HG03439 (cell line): ENCODE data around the gene ABCC1.
"Not testable (repeated sequence)": the region's sequence is repeated elsewhere in the genome, so short reads cannot be mapped to it uniquely, and the experiment has no call there.

Source experiments
- ATAC-seq: cut with Tn5 transposase; IDR thresholded peaks from one replicate; pipeline ENCODE4 v1.9.1; 2021; ENCODE audit warnings: mild to moderate bottlenecking, moderate library complexity; ENCODE audit not compliant: unreplicated experiment

ABCC1 gene

DNA sequence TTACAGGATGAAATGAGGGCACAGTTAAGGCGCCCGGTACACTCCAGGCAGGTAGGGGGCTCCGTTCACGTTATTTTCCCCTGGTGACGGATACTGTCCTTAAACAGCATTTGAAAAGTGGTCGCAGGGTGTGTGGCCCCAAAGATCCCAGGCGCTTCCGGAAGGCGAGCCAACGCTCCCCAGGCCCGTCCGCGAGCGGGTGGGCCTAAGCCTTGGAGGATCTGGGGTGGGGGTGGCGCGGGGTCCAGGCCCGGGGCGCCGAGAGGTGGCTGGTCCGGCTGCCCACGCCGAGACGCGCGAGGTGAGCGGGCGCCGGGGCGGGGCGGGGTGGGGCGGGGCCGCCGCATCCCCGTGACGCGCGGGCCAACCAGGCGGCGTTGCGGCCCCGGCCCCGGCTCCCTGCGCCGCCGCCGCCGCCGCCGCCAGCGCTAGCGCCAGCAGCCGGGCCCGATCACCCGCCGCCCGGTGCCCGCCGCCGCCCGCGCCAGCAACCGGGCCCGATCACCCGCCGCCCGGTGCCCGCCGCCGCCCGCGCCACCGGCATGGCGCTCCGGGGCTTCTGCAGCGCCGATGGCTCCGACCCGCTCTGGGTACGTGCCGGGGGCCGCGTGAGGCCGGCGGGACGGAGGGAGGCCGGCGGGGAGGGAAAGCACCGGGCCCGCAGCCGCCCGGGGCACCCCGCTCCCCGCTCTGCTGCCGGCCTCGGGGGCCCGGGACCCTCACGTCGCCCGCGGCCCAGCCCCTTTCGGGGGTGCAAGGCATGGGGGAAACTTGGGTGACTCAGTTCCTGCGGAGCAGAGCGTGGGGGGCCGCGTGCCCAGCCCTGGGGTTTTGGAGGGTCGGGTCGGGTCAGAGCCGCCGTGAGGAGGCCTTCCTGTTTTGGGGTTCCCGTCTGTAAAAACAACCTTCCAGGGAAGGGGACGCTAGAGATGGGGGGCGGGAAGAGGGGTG, at the start of gene ABCC1:
Gene ABCC1, plus strand, starts transcription at position 407 of the 951 bp plus-strand sequence. Its CDS starts 136 bp downstream, at position 543.
- ATAC-seq, result peak; percentile 56

DNA sequence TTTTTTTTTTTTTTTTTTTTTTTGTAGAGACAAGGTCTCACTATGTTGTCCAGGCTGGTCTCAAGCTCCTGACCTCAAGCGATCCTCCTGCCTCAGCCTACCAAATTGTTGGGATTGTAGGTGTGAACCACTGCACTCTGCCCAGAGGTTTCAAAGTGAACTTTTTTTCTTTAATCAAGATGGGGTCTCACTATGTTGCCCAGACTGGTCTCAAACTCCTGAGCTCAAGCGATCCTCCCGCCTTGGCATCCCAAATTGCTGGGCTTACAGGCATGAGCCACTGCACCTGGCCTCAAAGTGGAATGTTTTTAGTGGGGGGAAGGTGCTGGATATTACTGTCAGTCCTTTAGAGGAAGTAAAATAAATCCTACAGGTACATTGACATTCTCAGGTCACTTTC, 49.1 kb upstream of the ABCC1 start:
- no peak for ATAC-seq

- ATAC-seq, result no peak
Observed at GRCh38 chr16:15900901-15901500, 48.4 kb upstream of the ABCC1 start.

DNA sequence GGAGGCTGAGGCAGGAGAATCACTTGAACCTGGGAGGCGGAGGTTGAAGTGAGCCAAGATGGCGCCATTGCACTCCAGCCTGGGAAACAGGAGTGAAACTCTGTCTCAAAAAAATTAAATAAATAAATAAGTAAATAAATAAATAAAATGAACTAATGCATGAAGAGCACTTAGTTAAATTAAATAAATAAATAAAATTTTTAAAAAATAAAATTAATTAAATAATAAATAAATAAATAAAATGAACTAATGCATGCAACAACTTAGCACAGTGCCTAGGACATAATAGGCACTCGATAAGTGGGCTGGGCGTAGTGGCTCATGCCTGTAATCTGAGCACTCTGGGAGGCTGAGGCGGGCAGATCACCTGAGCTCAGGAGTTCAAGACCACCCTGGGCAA, 45.5 kb upstream of the ABCC1 start:
- ATAC-seq, result no peak

DNA sequence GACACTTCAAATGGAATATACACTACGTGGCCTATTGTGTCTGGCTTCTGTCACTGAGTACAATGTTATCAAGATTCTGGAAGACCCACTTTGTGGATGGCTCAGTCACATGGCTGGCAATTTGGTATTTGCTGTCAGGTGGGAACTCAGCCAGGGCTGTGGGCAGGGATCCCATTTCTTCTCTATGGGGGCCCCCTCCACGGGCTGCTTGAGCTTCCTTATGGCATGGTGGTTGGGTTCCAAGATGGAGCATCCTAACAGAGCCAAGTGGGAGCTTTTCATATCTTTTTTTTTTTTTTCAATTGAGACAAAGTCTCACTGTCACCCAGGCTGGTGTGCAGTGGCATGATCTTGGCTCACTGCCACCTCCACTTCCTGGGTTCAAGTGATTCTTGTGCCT, 43.0 kb upstream of the ABCC1 start:
- ATAC-seq, result no peak

DNA sequence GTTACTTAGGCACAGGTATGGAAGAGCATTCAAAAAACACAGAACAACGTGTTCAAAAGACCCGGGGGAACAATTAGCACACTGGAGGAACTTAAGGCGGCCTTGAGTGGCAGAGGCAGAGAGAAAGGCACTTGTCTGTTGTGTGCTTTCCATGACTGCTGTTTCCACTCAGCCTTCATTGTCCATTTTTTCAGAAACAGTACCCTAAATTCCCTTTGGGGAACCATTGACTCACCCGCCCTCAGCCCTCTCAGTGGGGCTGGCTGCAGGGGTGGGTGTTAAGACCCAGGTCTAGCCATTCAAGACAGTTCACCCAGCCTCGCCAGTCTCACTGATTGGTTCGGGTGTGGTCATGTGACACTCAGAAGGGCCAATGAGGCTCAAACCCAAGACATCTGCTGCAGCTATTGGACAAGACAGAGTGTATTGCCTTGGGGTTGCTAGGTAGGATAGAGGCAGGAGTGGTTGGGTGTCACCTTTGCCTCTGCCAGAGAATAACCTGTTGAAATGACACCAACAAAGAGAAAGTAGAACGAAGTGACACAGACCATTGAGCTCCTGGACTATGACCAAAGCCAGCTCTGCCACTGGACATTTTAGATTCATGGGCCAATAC, 41.4 kb upstream of the ABCC1 start:
- ATAC-seq, result peak; percentile 98

DNA sequence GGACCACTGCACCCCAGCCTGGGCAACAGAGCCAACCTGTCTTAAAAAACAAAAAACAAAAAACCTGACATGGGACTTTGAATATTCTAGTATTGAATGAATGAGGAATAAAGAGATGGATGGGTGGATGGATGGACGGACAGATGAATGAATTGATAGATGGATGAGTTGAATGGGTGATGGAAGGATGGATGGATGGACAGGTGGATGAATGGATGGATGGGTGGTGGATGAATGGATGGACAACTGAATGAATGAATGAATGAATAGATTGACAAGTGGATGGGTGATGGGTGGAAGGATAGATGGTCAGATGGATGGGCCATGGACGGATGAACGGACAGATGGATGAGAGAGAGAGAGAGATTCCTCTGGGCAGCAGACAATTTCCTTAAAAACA, 38.2 kb upstream of the ABCC1 start:
- ATAC-seq, result no peak

DNA sequence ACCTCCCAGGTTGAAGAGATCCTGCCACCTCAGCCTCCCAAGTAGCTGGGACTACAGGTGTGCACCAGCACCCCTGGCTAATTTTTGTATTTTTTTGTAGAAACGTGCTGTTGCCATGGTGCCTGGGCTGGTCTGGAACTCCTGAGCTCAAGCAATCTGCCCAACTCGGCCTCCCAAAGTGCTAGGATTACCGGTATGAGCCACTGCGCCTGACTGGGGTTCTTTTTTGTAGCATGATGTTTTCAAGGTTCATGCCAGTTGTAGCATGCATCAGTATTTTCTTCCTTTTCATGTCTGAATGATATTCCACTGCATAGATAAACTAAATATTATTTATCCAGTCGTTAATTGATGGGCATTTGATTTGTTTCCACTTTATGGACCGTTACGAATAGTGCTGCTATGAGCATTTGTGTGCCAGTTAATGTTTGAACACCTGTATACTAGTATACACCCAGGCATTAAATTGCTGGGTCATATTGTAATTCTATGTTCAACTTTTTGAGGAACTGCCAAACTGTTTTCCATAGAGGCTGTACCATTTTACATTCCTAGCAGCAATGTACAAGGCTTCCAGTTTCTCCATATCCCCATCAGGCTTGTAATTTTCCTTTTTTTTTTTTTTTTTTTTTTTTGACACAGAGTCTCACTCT, 36.2 kb upstream of the ABCC1 start:
- no peak for ATAC-seq

GRCh38 chr16:15915555-15916081, 33.8 kb upstream of the ABCC1 start:
- ATAC-seq, result no peak

- no peak for ATAC-seq
Observed at GRCh38 chr16:15916323-15916722, 33.1 kb upstream of the ABCC1 start.

GRCh38 chr16:15918314-15918713, 31.1 kb upstream of the ABCC1 start:
- not testable (repeated sequence) for ATAC-seq

DNA sequence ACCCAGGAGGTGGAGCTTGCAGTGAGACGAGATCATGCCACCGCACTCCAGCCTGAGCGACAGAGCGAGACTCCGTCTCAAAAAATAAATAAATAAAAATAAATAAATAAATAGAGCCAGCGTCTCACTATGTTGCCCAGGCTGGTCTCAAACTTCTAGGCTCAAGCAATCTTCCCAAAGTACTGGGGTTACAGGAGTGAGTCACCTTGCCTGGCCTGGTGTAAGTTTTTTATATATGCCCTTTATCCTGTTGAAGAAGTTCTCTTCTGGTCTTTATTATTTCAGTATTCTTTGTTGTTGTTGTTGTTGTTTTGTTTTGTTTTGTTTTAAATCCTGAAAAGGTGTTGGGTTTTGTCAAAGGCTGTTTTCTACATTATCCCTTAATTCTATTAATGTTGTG, 30.1 kb upstream of the ABCC1 start:
- ATAC-seq, result no peak

- ATAC-seq, result no peak
Observed at GRCh38 chr16:15924996-15925395, 24.4 kb upstream of the ABCC1 start.

GRCh38 chr16:15925631-15926030, 23.8 kb upstream of the ABCC1 start:
- ATAC-seq, result no peak

DNA sequence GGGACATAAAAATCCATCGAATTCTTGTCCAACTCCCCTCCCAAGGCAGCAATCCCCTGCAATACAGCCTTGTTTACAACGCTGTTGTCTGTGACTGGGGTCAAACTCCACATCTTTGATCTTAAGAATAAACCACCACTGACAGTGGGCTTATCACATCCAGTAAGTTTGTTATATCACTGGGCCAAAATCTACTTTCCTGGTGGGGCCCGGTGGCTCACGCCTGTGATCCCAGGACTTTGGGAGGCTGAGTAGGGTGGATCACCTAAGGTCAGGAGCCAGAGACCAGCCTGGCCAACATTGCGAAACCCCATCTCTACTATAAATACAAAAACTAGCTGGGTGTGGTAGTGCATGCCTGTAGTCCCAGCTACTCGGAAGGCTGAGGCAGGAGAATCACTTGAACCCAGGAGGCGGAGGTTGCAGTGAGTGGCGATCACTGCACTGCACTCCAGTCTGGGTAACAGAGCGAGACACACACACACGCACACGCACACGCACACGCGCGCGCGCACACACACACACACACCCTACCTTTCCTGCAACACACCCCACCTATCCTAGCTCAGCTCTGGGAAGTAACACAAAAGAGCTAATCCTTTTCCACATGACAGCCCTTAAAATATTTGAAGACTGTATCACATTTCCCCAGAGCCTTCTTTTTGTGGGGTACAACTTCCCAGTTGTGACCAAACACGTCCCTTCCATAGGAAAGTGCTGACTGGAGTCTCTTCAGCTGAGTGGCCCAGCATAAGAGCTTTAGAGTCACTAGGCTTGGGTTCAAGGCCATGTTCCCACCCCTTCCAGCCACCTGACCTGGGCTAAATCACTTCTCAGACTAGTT, 20.9 kb upstream of the ABCC1 start:
- no peak for ATAC-seq

DNA sequence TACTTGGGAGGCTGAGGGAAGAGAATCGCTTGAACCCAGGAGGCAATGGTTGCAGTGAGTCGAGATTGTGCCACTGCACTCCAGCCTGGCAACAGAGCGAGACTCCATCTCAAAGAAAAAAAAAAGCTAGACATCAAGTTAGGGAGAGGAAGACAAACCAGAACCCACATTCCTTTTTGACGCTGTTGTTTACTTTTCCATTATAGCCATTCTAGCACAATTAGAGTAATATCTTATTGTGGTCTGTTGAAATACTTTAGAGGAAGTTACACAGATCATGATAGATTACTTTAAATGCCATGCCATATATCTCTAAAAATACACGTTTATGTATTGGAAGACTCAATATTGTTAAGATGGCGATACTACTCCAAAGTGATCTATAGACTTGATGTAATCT, 16.5 kb upstream of the ABCC1 start:
- no peak for ATAC-seq

DNA sequence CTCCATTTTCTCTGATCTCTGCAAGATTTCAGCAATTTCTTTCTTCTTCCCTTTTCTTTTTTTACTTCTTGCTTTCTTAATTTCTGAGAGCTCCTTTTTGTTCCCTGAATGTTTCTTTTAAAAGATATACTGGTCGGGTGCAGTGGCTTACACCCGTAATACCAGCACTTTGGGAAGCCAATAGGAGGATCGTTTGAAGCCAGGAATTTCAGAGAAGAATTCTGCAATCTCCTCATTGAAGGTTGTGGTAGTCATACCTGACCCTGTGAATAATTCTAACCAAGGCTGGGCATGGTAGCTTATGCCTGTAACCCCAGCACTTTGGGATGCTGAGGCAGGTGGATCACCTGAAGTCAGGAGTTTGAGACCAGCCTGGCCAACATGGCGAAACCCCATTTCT, 15.6 kb upstream of the ABCC1 start:
- no peak for ATAC-seq

DNA sequence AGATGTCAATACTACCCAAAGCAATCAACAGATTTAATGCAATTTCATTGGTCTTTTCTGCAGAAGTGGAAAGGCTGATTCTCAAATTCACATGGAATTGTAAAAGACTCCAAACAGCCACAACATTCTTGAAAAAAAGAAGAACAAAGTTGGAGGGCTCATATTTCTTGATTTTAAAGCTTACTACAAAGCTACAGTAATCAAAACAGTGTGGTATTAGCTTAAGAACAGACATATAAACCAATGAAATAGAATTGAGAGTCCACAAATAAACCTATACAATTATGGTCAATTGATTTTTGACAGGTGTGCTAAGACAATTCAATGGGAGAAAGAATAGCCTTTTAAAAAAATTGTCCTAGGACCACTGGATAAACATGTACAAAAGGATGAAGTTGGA, 14.4 kb upstream of the ABCC1 start:
- ATAC-seq, result no peak

DNA sequence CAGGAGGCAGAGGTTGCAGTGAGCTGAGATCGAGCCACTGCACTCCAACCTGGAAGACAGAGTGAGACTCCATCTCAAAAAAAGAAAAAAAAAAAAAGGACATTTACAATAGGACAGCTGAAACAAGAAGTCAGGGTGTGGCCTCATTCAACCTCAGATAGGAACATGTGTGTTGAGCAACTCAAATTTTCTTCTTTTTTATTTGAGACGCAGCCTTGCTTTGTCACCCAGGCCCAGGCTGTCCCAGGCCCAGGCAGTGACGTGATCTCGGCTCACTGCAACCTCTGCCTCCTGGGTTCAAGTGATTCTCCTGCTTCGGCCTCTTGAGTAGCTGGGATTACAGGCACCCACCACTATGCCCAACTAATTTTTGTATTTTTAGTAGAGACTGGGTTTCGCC, 12.6 kb upstream of the ABCC1 start:
- ATAC-seq, result not testable (repeated sequence)
